Activated CD8-positive, alpha-beta memory T cell treated with anti-CD3 and anti-CD28 coated beads for 48 hours (primary cell): ENCODE data around the gene SSC4D.

Experiments
- DNase-seq, 3 experiments: peaks; one replicate each; pipeline ENCODE4 v3.0.0-alpha.2; 2020; ENCODE audit warnings: low read depth in 2 of 3, low spot score in 2 of 3

SSC4D gene

GRCh38 chr7:76356115-76356514 is 53.4 kb downstream of the SSC4D start:
- no peak for DNase-seq

GRCh38 chr7:76354981-76355730 is 54.3 kb downstream of the SSC4D start:
- no peak for DNase-seq

GRCh38 chr7:76354516-76354915 is 55.0 kb downstream of the SSC4D start:
- DNase-seq, result no peak

GRCh38 chr7:76353744-76354143 is 55.8 kb downstream of the SSC4D start:
- DNase-seq, result no peak

- DNase-seq, result no peak
Measured at GRCh38 chr7:76352193-76352592, 57.3 kb downstream of the SSC4D start.

GRCh38 chr7:76351372-76351771 is 58.1 kb downstream of the SSC4D start:
- DNase-seq, result no peak

- DNase-seq, result no peak
Measured at GRCh38 chr7:76349313-76349885, 60.1 kb downstream of the SSC4D start.

GRCh38 chr7:76347710-76348109 is 61.8 kb downstream of the SSC4D start:
- no peak for DNase-seq

- no peak for DNase-seq
Measured at GRCh38 chr7:76346778-76347177, 62.7 kb downstream of the SSC4D start.

- no peak for DNase-seq
Measured at GRCh38 chr7:76346097-76346496, 63.4 kb downstream of the SSC4D start.

GRCh38 chr7:76343931-76344321 is 65.6 kb downstream of the SSC4D start:
- no peak for DNase-seq

- no peak for DNase-seq
Measured at GRCh38 chr7:76343294-76343930, 66.1 kb downstream of the SSC4D start.

GRCh38 chr7:76342222-76342621 is 67.3 kb downstream of the SSC4D start:
- no peak for DNase-seq

GRCh38 chr7:76340617-76341131 is 68.8 kb downstream of the SSC4D start:
- no peak for DNase-seq
